Endothelial cell (in vitro differentiated cells): ENCODE data around the gene NUP214. TPM values are rescaled to one million over a fixed set of nuclear protein-coding genes. Genes with fewer than 3 reads are reported as not detected.

Source experiments
- DNase-seq: peaks from one replicate; pipeline ENCODE4 v3.0.0; 2021; ENCODE audit warnings: low spot score
- H3K27ac Mint-ChIP-seq: one replicate; pipeline ENCODE4 v1.8.0; 2021; ENCODE audit warnings: mixed read lengths, inconsistent platforms; ENCODE audit not compliant: unreplicated experiment
- H3K27me3 Mint-ChIP-seq: one replicate; pipeline ENCODE4 v1.8.0; 2021; ENCODE audit warnings: mild to moderate bottlenecking, moderate library complexity, mixed read lengths, inconsistent platforms; ENCODE audit not compliant: unreplicated experiment
- H3K36me3 Mint-ChIP-seq: one replicate; pipeline ENCODE4 v1.8.0; 2021; ENCODE audit warnings: mild to moderate bottlenecking, low read depth, mixed read lengths, inconsistent platforms; ENCODE audit not compliant: unreplicated experiment
- H3K4me1 Mint-ChIP-seq: one replicate; pipeline ENCODE4 v1.8.0; 2021; ENCODE audit warnings: mild to moderate bottlenecking, mixed read lengths, inconsistent platforms; ENCODE audit not compliant: unreplicated experiment
- H3K4me3 Mint-ChIP-seq: one replicate; pipeline ENCODE4 v1.8.0; 2021; ENCODE audit warnings: mild to moderate bottlenecking, mixed read lengths, inconsistent platforms; ENCODE audit not compliant: unreplicated experiment
- H3K9me3 Mint-ChIP-seq: one replicate; pipeline ENCODE4 v1.8.0; 2021; ENCODE audit warnings: mixed read lengths, inconsistent platforms; ENCODE audit not compliant: unreplicated experiment
- total RNA-seq: library from RNA; stranded (reverse); fragmentation: NEBNext Ultra II Directional; extraction: Animal tissue kit (Norgen Biotek cat#: 25700); gene quantifications from one replicate; pipeline ENCODE4 v1.2.1, GENCODE V29; 2021; ENCODE audit not compliant: unreplicated experiment
- TF ChIP-seq, protein P1 (sequence below): fragments of 200-600 bp; sonication (generic); IDR thresholded peaks from one replicate; pipeline ENCODE4 v1.5.0; 2021; ENCODE audit warnings: antibody characterized with exemption; ENCODE audit not compliant: unreplicated experiment

Gene NUP214
- total RNA-seq, 1 donor from 2014 or later, result 60.8 TPM

DNA sequence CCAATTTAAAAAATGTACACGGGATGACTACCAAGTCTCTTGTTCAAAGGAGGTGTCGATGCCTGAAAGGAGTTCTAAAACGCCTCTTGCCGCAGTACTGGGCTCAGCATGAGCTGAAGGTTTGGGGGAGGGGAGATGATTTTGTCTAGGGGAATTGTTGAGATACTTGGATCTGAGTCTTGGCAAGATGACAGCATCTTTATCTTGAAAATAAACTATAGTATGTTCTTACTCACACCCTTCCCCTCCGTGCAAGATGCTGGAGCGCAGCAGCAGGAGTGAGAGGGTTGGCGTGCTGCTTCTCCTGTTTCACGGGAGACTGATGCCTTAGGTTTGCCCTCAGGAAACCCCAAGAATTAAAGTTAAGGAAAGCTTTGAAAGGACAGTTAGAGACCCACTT is 103.6 kb downstream of the NUP214 start:
- Mint-ChIP-seq H3K27me3 (no peaks in the 10 kb centered on the region), H3K4me1 (peaks cover 40% of the 10 kb centered on the region), H3K27ac (no peak overlapping the region), H3K4me3 (no peak overlapping the region), H3K9me3 (no peaks in the 10 kb centered on the region), H3K36me3 (peaks cover 27% of the 10 kb centered on the region)
- TF ChIP-seq, protein P1, sequence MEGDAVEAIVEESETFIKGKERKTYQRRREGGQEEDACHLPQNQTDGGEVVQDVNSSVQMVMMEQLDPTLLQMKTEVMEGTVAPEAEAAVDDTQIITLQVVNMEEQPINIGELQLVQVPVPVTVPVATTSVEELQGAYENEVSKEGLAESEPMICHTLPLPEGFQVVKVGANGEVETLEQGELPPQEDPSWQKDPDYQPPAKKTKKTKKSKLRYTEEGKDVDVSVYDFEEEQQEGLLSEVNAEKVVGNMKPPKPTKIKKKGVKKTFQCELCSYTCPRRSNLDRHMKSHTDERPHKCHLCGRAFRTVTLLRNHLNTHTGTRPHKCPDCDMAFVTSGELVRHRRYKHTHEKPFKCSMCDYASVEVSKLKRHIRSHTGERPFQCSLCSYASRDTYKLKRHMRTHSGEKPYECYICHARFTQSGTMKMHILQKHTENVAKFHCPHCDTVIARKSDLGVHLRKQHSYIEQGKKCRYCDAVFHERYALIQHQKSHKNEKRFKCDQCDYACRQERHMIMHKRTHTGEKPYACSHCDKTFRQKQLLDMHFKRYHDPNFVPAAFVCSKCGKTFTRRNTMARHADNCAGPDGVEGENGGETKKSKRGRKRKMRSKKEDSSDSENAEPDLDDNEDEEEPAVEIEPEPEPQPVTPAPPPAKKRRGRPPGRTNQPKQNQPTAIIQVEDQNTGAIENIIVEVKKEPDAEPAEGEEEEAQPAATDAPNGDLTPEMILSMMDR, result no peak
- no peak for DNase-seq

DNA sequence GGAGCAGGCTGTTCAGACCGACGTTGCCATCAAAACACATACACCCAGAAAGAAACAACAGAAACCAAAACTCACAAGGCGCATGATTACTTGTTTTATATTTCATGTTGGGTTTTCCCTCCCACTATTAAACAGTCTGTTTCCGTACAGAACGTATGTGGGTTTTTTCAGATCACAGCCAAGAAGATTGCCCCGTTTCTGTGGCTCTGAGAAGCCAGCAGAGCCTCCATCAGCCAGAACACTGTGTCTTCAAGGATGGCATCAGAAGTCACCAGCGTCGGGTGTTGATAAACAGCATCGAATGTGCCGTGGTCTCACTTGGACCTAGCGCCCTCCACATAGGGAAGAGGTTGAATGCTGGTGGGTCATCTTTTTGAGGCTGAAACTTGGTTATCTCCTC is 108.2 kb downstream of the NUP214 start:
- no peak for DNase-seq
- Mint-ChIP-seq H3K27ac (no peak overlapping the region), H3K9me3 (no peaks in the 10 kb centered on the region), H3K4me1 (peaks cover 17% of the 10 kb centered on the region), H3K36me3 (peaks cover 35% of the 10 kb centered on the region), H3K27me3 (no peaks in the 10 kb centered on the region), H3K4me3 (peak overlapping the region; percentile 15)
- TF ChIP-seq, protein P1, result no peak

DNA sequence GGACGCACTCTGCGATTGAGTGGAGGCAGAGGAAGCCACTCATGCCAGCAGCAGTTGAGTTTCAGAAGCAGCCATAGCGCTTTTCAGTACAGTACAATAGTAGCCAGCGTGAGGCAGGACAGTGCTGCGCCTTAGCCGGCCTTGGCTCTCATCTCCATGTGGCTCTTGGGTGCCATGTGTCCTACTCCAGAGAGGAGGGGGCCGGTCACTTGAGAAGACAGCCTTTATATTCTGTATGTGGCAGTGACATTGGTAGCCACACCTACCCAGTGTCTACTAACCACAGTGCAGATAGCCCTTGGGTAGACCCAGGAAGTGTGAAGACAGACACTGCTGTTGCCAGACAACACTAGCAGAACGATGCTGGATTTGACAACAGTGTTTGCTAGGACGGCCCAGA is 108.6 kb downstream of the NUP214 start:
- Mint-ChIP-seq H3K9me3 (no peaks in the 10 kb centered on the region), H3K27ac (no peak overlapping the region), H3K4me1 (peaks cover 14% of the 10 kb centered on the region), H3K4me3 (peak overlapping the region; percentile 15), H3K36me3 (peaks cover 31% of the 10 kb centered on the region), H3K27me3 (no peaks in the 10 kb centered on the region)
- DNase-seq, result no peak
- TF ChIP-seq, protein P1, result no peak

DNA sequence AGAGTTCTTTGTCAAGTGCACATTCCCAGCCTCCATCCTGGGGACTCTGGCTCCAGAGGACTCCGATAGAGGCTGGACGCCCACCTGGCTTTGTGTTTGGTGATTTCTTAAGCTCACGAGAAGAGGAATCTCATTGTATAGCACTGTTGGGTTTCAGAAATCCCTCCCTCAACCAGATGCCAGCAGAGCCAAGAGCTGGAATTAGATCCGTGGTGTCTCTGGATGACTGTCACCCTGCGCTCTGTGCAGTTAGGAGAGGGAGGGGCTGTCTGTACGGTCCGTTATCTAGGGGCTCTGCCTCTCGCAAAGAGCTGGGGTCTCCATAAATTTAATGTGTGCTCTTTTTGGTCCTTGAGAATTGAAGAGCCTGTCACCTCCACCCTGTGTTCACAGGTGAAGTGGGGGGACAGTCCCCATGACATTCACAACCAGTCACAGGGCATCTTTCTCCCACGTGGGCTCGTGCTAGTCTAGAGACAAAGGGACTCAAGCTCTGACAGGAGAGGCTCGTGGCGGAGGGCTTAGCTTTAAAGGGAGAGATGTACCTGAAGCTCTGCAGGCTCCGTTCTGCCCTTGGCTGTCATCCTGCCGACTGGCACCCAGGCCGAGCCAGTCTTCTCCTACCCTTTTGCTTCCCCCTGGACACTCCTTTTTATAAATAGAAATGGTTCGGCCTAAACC is 109.6 kb downstream of the NUP214 start:
- no peaks in the 10 kb centered on the region for H3K9me3 Mint-ChIP-seq
- H3K36me3 Mint-ChIP-seq, result peaks cover 28% of the 10 kb centered on the region
- TF ChIP-seq, protein P1, result no peak
- no peak overlapping the region for H3K4me3 Mint-ChIP-seq
- DNase-seq, result no peak
- H3K4me1 Mint-ChIP-seq, result peaks cover 19% of the 10 kb centered on the region
- no peak overlapping the region for H3K27ac Mint-ChIP-seq
- peaks cover 1% of the 10 kb centered on the region for H3K27me3 Mint-ChIP-seq

DNA sequence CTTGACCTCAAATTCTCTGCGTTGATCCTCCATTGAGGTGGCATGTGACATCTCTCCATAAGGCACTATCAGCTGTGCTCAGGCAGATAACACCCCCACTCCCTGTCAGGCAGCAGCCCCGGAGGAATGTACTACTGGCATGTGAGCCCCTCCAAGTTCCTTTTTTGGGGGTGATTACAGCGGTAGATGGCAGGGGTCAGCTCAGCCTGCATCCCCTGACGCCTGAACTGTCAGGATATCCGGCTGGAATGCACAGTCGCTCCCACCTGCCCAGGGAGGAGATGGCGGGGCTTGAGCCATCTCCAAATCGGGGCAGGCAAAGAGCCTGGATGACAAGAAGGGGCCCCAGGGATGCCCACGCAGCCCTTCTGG is 110.1 kb downstream of the NUP214 start:
- Mint-ChIP-seq H3K4me3 (no peak overlapping the region), H3K4me1 (peaks cover 24% of the 10 kb centered on the region), H3K27me3 (peaks cover 6% of the 10 kb centered on the region), H3K27ac (no peak overlapping the region), H3K9me3 (no peaks in the 10 kb centered on the region), H3K36me3 (peaks cover 23% of the 10 kb centered on the region)
- DNase-seq, result no peak
- TF ChIP-seq, protein P1, result no peak
